Measurements from ENCODE around the gene ST3GAL6. TPM values are rescaled to one million over a fixed set of nuclear protein-coding genes. Genes with fewer than 3 reads are reported as not detected.

The ST3GAL6 gene
- total and polyA plus RNA-seq, 4 donors = 17.3 to 79.7 (median 29.4) TPM

DNA sequence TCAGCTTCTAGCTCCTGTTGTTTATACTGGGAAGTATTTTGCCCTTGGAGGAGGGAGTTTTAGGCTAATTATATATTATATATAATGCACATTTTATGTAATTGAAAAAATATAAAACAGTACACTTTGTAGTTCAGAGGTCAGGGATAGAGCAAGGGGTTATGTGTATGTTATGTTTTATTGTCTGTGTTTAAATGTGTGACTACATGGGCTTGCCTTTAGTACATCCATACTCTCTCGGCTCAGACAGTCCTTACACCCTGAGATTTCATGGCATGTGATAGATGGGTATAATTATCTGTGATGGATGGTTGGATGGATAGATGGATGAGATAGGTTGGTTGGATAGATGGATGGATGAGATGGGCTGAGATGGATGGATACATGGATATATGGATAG lies 17.4 kb upstream of the ST3GAL6 start:
- no peak for DNase-seq (ENCODE audit: low spot score)
- H3K9ac ChIP-seq (ENCODE audit: low read depth in 1 of 2, low read length in 2 of 2) = no peak overlapping the region
- 92% methylated on average over 1 of the region's 1 CpG for WGBS
- H3K27me3 ChIP-seq (ENCODE audit: control insufficient read depth in 4 of 4, insufficient read depth in 4 of 4, low read length in 3 of 4) = no peaks in the 10 kb centered on the region
- peaks cover 5 to 29% (median 11%) of the 10 kb centered on the region in 4 donors for H3K4me1 ChIP-seq (ENCODE audit: control insufficient read depth in 4 of 4, insufficient read depth in 4 of 4, low read length in 3 of 4)
- TF ChIP-seq HNF4G (IDR thresholded peaks at IDR 0.05) = no peak
- no peak for TF ChIP-seq RXRA (IDR thresholded peaks at IDR 0.05)
- TF ChIP-seq JUND (IDR thresholded peaks at IDR 0.05) = no peak
- TF ChIP-seq, protein P1, sequence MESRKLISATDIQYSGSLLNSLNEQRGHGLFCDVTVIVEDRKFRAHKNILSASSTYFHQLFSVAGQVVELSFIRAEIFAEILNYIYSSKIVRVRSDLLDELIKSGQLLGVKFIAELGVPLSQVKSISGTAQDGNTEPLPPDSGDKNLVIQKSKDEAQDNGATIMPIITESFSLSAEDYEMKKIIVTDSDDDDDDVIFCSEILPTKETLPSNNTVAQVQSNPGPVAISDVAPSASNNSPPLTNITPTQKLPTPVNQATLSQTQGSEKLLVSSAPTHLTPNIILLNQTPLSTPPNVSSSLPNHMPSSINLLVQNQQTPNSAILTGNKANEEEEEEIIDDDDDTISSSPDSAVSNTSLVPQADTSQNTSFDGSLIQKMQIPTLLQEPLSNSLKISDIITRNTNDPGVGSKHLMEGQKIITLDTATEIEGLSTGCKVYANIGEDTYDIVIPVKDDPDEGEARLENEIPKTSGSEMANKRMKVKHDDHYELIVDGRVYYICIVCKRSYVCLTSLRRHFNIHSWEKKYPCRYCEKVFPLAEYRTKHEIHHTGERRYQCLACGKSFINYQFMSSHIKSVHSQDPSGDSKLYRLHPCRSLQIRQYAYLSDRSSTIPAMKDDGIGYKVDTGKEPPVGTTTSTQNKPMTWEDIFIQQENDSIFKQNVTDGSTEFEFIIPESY (IDR thresholded peaks at IDR 0.05) = no peak
- H3K9me3 ChIP-seq (ENCODE audit: control insufficient read depth in 4 of 4, low read length in 3 of 4) = no peaks in the 10 kb centered on the region
- no peak overlapping the region for H3K27ac ChIP-seq (ENCODE audit: low read depth in 1 of 2, low read length in 2 of 2)
- no peaks in the 10 kb centered on the region for H3K36me3 ChIP-seq (ENCODE audit: control insufficient read depth in 4 of 4, insufficient read depth in 3 of 4, low read depth in 1 of 4, low read length in 3 of 4)
- no peak overlapping the region for H3K4me3 ChIP-seq (ENCODE audit: low read depth in 1 of 3, low read length in 3 of 3)

DNA sequence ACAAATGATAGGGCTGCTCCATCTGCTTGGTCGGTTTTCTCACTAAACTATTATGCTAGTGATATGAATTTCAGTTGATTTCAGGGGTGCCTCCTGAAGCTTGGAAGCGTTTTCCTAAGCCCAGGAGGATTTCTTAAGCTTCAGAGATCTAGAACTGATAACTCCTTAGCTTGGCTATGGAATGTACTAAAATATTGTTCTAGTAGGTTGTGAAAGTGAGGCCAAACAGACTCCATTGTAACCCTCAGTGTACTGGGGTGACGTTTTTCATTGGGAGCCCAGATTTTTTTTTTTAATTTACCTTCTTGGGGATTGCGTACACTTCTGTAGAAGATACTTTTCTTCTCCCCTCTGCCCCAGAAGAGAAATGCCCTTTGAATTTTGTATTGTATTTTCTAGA lies 17.0 kb upstream of the ST3GAL6 start:
- Histone ChIP-seq H3K4me1 (ENCODE audit: control insufficient read depth in 4 of 4, insufficient read depth in 4 of 4, low read length in 3 of 4) (peaks cover 9 to 29% (median 15%) of the 10 kb centered on the region in 4 donors), H3K36me3 (ENCODE audit: control insufficient read depth in 4 of 4, insufficient read depth in 3 of 4, low read depth in 1 of 4, low read length in 3 of 4) (no peaks in the 10 kb centered on the region), H3K27me3 (ENCODE audit: control insufficient read depth in 4 of 4, insufficient read depth in 4 of 4, low read length in 3 of 4) (no peaks in the 10 kb centered on the region), H3K9ac (ENCODE audit: low read depth in 1 of 2, low read length in 2 of 2) (no peak overlapping the region), H3K9me3 (ENCODE audit: control insufficient read depth in 4 of 4, low read length in 3 of 4) (no peaks in the 10 kb centered on the region), H3K27ac (ENCODE audit: low read depth in 1 of 2, low read length in 2 of 2) (no peak overlapping the region), H3K4me3 (ENCODE audit: low read depth in 1 of 3, low read length in 3 of 3) (no peak overlapping the region)
- TF ChIP-seq, protein P2, sequence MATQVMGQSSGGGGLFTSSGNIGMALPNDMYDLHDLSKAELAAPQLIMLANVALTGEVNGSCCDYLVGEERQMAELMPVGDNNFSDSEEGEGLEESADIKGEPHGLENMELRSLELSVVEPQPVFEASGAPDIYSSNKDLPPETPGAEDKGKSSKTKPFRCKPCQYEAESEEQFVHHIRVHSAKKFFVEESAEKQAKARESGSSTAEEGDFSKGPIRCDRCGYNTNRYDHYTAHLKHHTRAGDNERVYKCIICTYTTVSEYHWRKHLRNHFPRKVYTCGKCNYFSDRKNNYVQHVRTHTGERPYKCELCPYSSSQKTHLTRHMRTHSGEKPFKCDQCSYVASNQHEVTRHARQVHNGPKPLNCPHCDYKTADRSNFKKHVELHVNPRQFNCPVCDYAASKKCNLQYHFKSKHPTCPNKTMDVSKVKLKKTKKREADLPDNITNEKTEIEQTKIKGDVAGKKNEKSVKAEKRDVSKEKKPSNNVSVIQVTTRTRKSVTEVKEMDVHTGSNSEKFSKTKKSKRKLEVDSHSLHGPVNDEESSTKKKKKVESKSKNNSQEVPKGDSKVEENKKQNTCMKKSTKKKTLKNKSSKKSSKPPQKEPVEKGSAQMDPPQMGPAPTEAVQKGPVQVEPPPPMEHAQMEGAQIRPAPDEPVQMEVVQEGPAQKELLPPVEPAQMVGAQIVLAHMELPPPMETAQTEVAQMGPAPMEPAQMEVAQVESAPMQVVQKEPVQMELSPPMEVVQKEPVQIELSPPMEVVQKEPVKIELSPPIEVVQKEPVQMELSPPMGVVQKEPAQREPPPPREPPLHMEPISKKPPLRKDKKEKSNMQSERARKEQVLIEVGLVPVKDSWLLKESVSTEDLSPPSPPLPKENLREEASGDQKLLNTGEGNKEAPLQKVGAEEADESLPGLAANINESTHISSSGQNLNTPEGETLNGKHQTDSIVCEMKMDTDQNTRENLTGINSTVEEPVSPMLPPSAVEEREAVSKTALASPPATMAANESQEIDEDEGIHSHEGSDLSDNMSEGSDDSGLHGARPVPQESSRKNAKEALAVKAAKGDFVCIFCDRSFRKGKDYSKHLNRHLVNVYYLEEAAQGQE (IDR thresholded peaks at IDR 0.05) = no peak
- TF ChIP-seq HNF4G (IDR thresholded peaks at IDR 0.05) (no peak), TAF1 (conservative IDR thresholded peaks at IDR 0.05) (no peak), NR2F2 (IDR thresholded peaks at IDR 0.05) (no peak), RAD21 (IDR thresholded peaks at IDR 0.05) (no peak), HNF4A (conservative IDR thresholded peaks at IDR 0.05) (no peak), JUND (IDR thresholded peaks at IDR 0.05) (no peak), GABPA (IDR thresholded peaks at IDR 0.05 in 1 of 2, conservative IDR thresholded peaks at IDR 0.05 in 1 of 2) (no peak), EGR1 (IDR thresholded peaks at IDR 0.05; ENCODE audit: low read depth in 2 of 2) (no peak), FOXA2 (IDR thresholded peaks at IDR 0.05) (no peak)
- TF ChIP-seq, protein P1 (IDR thresholded peaks at IDR 0.05) = no peak
- TF ChIP-seq, protein P3, sequence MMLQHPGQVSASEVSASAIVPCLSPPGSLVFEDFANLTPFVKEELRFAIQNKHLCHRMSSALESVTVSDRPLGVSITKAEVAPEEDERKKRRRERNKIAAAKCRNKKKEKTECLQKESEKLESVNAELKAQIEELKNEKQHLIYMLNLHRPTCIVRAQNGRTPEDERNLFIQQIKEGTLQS (IDR thresholded peaks at IDR 0.05) = no peak
- no peak for DNase-seq (ENCODE audit: low spot score)
- 86% methylated on average over 4 of the region's 4 CpGs for WGBS

Measured in liver (tissue), 9 donors.